Measurements from ENCODE around the gene GPI.

DNA sequence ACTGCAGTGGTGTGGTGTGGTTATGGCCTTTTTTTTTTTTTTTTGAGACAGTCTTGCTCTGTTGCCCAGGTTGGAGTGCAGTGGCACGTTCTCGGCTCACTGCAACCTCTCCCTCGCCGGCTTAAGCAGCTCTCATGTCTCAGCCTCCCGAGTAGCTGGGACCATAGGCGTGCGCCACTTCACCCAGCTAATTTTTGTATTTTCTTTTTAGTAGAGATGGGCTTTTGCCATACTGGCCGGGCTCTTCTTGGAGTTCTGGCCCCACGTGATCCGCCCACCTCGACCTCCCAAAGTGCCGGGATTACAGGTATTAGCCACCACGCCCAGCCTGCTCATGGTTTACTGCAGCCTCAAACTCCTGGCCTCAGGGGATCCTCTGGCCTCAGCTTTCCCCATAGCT is 46.2 kb downstream of the GPI start:
- no peak for TF ChIP-seq PPARA (CRISPR knock-in tag; IDR thresholded peaks at IDR 0.05; ENCODE audit: borderline replicate concordance)
- TF ChIP-seq RARB (CRISPR knock-in tag; IDR thresholded peaks at IDR 0.05) = no peak
- TF ChIP-seq PATZ1 (CRISPR knock-in tag; IDR thresholded peaks at IDR 0.05; ENCODE audit: borderline replicate concordance) = no peak
- no peak for TF ChIP-seq TCF4 (CRISPR knock-in tag; IDR thresholded peaks at IDR 0.05; ENCODE audit: borderline replicate concordance)
- no peak for TF ChIP-seq ZFP30 (CRISPR knock-in tag; IDR thresholded peaks at IDR 0.05)
- no peak for TF ChIP-seq SNAI2 (CRISPR knock-in tag; IDR thresholded peaks at IDR 0.05)
- no peak for TF ChIP-seq ARNTL (CRISPR knock-in tag; IDR thresholded peaks at IDR 0.05; ENCODE audit: borderline replicate concordance, low read depth)
- no peak for TF ChIP-seq ZFP3 (CRISPR knock-in tag; IDR thresholded peaks at IDR 0.05)
- no peak for TF ChIP-seq ZC3H10 (CRISPR knock-in tag; IDR thresholded peaks at IDR 0.05)
- TF ChIP-seq, protein P1, sequence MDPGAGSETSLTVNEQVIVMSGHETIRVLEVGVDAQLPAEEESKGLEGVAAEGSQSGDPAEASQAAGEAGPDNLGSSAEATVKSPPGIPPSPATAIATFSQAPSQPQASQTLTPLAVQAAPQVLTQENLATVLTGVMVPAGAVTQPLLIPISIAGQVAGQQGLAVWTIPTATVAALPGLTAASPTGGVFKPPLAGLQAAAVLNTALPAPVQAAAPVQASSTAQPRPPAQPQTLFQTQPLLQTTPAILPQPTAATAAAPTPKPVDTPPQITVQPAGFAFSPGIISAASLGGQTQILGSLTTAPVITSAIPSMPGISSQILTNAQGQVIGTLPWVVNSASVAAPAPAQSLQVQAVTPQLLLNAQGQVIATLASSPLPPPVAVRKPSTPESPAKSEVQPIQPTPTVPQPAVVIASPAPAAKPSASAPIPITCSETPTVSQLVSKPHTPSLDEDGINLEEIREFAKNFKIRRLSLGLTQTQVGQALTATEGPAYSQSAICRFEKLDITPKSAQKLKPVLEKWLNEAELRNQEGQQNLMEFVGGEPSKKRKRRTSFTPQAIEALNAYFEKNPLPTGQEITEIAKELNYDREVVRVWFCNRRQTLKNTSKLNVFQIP (CRISPR knock-in tag; IDR thresholded peaks at IDR 0.05; ENCODE audit: borderline replicate concordance, low read depth) = no peak
- no peak for TF ChIP-seq CSDC2 (CRISPR knock-in tag; IDR thresholded peaks at IDR 0.05)
- no peak for TF ChIP-seq ESRRG (CRISPR knock-in tag; IDR thresholded peaks at IDR 0.05)
- TF ChIP-seq, protein P2, sequence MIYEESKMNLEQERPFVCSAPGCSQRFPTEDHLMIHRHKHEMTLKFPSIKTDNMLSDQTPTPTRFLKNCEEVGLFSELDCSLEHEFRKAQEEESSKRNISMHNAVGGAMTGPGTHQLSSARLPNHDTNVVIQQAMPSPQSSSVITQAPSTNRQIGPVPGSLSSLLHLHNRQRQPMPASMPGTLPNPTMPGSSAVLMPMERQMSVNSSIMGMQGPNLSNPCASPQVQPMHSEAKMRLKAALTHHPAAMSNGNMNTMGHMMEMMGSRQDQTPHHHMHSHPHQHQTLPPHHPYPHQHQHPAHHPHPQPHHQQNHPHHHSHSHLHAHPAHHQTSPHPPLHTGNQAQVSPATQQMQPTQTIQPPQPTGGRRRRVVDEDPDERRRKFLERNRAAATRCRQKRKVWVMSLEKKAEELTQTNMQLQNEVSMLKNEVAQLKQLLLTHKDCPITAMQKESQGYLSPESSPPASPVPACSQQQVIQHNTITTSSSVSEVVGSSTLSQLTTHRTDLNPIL (CRISPR knock-in tag; IDR thresholded peaks at IDR 0.05; ENCODE audit: low read depth) = no peak

Measured in SK-N-SH treated with all-trans-retinoic acid at 6 μM for 48 hours (cell line).